ENCODE measurements around the gene FCHO2. TPM values are rescaled to one million over a fixed set of nuclear protein-coding genes. Genes with fewer than 3 reads are reported as not detected.

Gene FCHO2
- total RNA-seq, 2 donors from 2014 or later, result 5.9 to 18.2 TPM

DNA sequence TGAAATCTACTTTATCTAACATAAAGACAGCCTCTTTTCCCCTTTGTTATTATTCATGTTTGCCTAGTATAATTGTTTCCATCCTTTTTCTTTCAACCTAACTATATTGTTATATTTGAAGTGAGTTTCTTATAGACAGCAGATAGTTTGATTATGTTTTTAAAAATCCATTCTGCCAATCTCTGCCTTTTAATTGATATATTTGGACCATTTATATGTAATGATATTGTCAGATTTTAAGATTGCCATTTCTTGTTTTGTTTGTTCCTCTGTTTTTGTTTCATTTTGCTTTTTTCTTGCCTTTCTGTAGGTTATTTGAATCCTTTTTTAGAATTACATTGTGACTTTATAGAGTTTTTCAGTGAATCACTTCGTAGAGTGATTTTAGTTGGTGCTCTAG, 89.8 kb downstream of the FCHO2 start:
- H3K27me3 ChIP-seq, result no peaks in the 10 kb centered on the region
- no peaks in the 10 kb centered on the region for H3K36me3 ChIP-seq (replicated peaks in 1 of 2; ENCODE audit: insufficient read depth in 1 of 2, low read depth in 2 of 2)
- DNase-seq, result no peak
- TF ChIP-seq POLR2A (IDR thresholded peaks at IDR 0.05), result no peak
- TF ChIP-seq, protein P1, sequence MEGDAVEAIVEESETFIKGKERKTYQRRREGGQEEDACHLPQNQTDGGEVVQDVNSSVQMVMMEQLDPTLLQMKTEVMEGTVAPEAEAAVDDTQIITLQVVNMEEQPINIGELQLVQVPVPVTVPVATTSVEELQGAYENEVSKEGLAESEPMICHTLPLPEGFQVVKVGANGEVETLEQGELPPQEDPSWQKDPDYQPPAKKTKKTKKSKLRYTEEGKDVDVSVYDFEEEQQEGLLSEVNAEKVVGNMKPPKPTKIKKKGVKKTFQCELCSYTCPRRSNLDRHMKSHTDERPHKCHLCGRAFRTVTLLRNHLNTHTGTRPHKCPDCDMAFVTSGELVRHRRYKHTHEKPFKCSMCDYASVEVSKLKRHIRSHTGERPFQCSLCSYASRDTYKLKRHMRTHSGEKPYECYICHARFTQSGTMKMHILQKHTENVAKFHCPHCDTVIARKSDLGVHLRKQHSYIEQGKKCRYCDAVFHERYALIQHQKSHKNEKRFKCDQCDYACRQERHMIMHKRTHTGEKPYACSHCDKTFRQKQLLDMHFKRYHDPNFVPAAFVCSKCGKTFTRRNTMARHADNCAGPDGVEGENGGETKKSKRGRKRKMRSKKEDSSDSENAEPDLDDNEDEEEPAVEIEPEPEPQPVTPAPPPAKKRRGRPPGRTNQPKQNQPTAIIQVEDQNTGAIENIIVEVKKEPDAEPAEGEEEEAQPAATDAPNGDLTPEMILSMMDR (IDR thresholded peaks at IDR 0.05), result no peak
- H3K9me3 ChIP-seq, result no peaks in the 10 kb centered on the region
- H3K27ac ChIP-seq, result no peak overlapping the region
- no peaks in the 10 kb centered on the region for H3K4me1 ChIP-seq
- ATAC-seq, result no peak
- 87 to 100% methylated on average over 1 of the region's 1 CpG for WGBS, 2 donors
- intact Hi-C loops (cut with DNase I), result no loop called here
- H3K4me3 ChIP-seq, result no peak overlapping the region

DNA sequence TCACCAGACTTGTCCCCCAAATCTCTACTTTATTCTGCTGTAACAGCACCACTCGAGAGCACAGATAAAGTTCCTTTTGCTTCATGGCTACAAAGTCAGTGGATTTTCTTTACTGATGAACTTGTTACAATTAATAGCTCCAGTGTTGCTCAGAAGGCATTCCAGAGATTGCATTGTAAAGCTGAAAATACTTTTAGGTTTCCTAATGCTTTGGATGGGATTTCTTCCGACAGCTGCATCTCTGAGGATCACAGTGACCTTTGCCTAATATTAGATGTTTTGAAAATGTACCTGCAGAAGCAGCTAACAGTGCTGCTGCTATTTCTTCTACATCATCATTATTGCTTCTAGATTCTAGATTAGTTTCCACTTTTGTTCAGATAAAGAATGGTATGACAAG, 105.8 kb downstream of the FCHO2 start:
- 83 to 91% methylated on average over 2 of the region's 2 CpGs for WGBS, 2 donors
- DNase-seq, result no peak

DNA sequence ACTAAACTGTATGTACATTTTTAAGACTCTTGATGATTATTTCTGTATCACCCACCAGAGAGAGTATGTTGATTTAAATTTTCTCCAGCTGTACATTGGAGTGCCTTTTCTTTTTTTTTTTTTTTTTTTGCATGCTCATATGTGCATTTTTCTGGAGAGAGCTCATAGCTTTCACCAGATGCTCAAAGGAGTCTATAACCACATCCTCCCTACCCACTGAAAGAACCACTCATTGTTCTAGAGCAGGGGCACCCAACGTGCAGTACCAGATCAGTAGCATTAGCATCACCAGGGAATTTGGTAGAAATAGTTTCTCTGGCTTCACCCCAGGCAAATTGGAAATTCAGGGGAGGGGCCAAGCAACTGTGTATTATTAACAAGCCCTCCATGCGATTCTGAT, 110.6 kb downstream of the FCHO2 start:
- 85% methylated on average over 2 of the region's 2 CpGs for WGBS, 2 donors
- ATAC-seq, result no peak

More for the DNA sequence above, 105.8 kb downstream of the FCHO2 start:
- Histone ChIP-seq H3K4me3 (no peak overlapping the region), H3K36me3 (replicated peaks in 1 of 2; ENCODE audit: insufficient read depth in 1 of 2, low read depth in 2 of 2) (peaks cover 0 to 2% of the 10 kb centered on the region in 2 donors), H3K27ac (no peak overlapping the region), H3K9me3 (no peaks in the 10 kb centered on the region), H3K27me3 (no peaks in the 10 kb centered on the region), H3K4me1 (no peaks in the 10 kb centered on the region)
- intact Hi-C loops (cut with DNase I), result no loop called here
- no peak for TF ChIP-seq POLR2A (IDR thresholded peaks at IDR 0.05)
- TF ChIP-seq, protein P1 (IDR thresholded peaks at IDR 0.05), result no peak
- ATAC-seq, result no peak

DNA sequence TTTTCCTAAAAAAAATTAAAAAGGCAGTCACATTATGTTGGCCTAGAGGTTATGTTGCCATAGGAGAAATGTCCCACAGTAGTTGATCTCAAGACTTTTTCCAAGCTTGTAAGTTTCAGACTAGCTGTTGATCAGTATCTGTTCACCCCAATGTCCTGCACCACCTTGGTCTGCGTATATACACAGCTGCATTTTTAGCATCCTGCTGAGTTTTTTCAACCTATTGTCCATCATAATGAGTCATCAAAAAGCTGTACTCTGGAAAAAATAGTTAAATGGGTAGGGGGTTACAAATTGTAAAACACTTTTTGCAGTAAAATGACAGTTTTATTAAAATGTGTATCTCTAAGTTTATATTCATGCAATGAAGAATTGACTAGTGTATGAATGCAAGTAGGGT, 111.4 kb downstream of the FCHO2 start:
- Histone ChIP-seq H3K4me1 (no peaks in the 10 kb centered on the region), H3K27ac (no peak overlapping the region), H3K36me3 (replicated peaks in 1 of 2; ENCODE audit: insufficient read depth in 1 of 2, low read depth in 2 of 2) (peaks cover 0 to 8% of the 10 kb centered on the region in 2 donors), H3K9me3 (no peaks in the 10 kb centered on the region), H3K27me3 (no peaks in the 10 kb centered on the region), H3K4me3 (no peak overlapping the region)
- no peak for ATAC-seq
- TF ChIP-seq POLR2A (IDR thresholded peaks at IDR 0.05), result no peak
- TF ChIP-seq, protein P1 (IDR thresholded peaks at IDR 0.05), result no peak
- intact Hi-C loops (cut with DNase I), result no loop called here
- DNase-seq, result no peak
- WGBS, 2 donors, result 87 to 100% methylated on average over 1 of the region's 1 CpG

More for the DNA sequence above, 110.6 kb downstream of the FCHO2 start:
- TF ChIP-seq, protein P1 (IDR thresholded peaks at IDR 0.05), result no peak
- TF ChIP-seq POLR2A (IDR thresholded peaks at IDR 0.05), result no peak
- Histone ChIP-seq H3K27me3 (no peaks in the 10 kb centered on the region), H3K4me1 (no peaks in the 10 kb centered on the region), H3K9me3 (no peaks in the 10 kb centered on the region), H3K4me3 (no peak overlapping the region), H3K27ac (no peak overlapping the region), H3K36me3 (replicated peaks in 1 of 2; ENCODE audit: insufficient read depth in 1 of 2, low read depth in 2 of 2) (peaks cover 0 to 8% of the 10 kb centered on the region in 2 donors)
- DNase-seq, result no peak
- intact Hi-C loops (cut with DNase I), result no loop called here

DNA sequence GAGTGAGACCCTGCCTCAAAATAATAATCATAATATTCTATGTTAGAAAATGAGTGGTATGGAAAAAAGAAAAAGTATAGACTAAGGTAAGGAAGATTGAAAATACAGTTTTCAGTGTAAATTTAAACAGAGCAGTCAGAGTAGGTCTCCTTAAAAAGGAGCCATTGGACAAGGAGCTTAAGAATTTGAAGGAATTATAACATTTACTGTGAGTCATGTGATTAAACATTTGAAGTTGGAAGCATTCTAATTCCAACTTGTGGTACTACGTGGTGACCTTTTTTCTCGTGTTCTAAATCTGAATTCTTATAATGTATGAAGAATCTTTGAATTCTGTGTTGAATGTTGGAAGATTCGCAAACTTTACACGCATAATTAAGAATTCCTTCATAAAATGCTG, 125.3 kb downstream of the FCHO2 start:
- 64 to 82% methylated on average over 4 of the region's 4 CpGs for WGBS, 2 donors
- H3K4me3 ChIP-seq, result no peak overlapping the region
- no peaks in the 10 kb centered on the region for H3K4me1 ChIP-seq
- H3K36me3 ChIP-seq (replicated peaks in 1 of 2; ENCODE audit: insufficient read depth in 1 of 2, low read depth in 2 of 2), result peaks cover 0 to 6% of the 10 kb centered on the region in 2 donors
- intact Hi-C loops (cut with DNase I), result loop anchor here (10.0 kb wide), 1 partner anchor 114 kb away; no protein-coding TSS in a partner anchor
- H3K27me3 ChIP-seq, result no peaks in the 10 kb centered on the region
- no peaks in the 10 kb centered on the region for H3K9me3 ChIP-seq
- no peak overlapping the region for H3K27ac ChIP-seq
- no peak for DNase-seq
- TF ChIP-seq, protein P1 (IDR thresholded peaks at IDR 0.05), result no peak
- no peak for TF ChIP-seq POLR2A (IDR thresholded peaks at IDR 0.05)
- no peak for ATAC-seq

Measured in body of pancreas (tissue), 4 donors.